Myometrial cell (primary cell): ENCODE results near the gene ZNF777. TPM values are rescaled to one million over a fixed set of nuclear protein-coding genes. Genes with fewer than 3 reads are reported as not detected.

ENCODE experiments used
- total RNA-seq: library from RNA; depleted of rRNA; stranded (reverse); fragments of >200 nt; gene quantifications from 2 replicates; pipeline ENCODE4 v1.2.3, GENCODE V29; 2015

ZNF777 gene
- total RNA-seq: 8.7 and 9.8 TPM in 2 replicates

GRCh38 chr7:149460493-149461277 lies at the start of gene ZNF777:
ZNF777 (minus strand) TSS chr7:149461062; CDS start chr7:149456022, 5,040 bp downstream.

GRCh38 chr7:149497467-149498261 lies 36.8 kb upstream of the ZNF777 start, which contains the start of gene ZNF746:
ZNF746 (minus strand) TSS chr7:149497809; CDS start chr7:149497536, 273 bp downstream.

Other genes starting within 250 kb of the ZNF777 start
- 4.0 and 5.0 TPM in 2 replicates for gene ZNF212, start 221.4 kb downstream of the ZNF777 start, total RNA-seq
- gene ZNF783, start 198.9 kb downstream of the ZNF777 start, total RNA-seq: 3.0 and 4.6 TPM in 2 replicates
- 11.3 and 17.3 TPM in 2 replicates for gene ZNF746, start 36.7 kb upstream of the ZNF777 start, total RNA-seq